ENCODE data around the gene RGS3. TPM values are rescaled to one million over a fixed set of nuclear protein-coding genes. Genes with fewer than 3 reads are reported as not detected.

RGS3 gene
- total RNA-seq, 1 experiment from 2014 or later: 71.1 TPM

- Histone ChIP-seq H3K9me3 (no peaks in the 10 kb centered on the region), H3K36me3 (ENCODE audit: control insufficient read depth, insufficient read depth, low read length) (no peaks in the 10 kb centered on the region), H3K4me1 (peaks cover 25% of the 10 kb centered on the region), H3K4me3 (ENCODE audit: low read depth, low read length) (no peak overlapping the region), H3K27me3 (replicated peaks; ENCODE audit: control insufficient read depth, insufficient read depth, low read length) (no peaks in the 10 kb centered on the region)
- H3K36me3 Mint-ChIP-seq (ENCODE audit: insufficient read depth, unreplicated experiment): peaks cover 71% of the 10 kb centered on the region
- no peak for DNase-seq
- ChIA-PET POLR2A (no interaction called here), CTCF (interaction anchor here (1.0 kb wide), 1 partner anchor 127 kb away, joined by 3 read pairs; no protein-coding TSS in a partner anchor)
- no peak overlapping the region for H3K27ac Mint-ChIP-seq (ENCODE audit: unreplicated experiment)
- TF ChIP-seq CTCF (IDR thresholded peaks at IDR 0.05; ENCODE audit: insufficient read depth in 1 of 2, low read depth in 1 of 2, low read length in 1 of 2, severe bottlenecking in 1 of 2, unreplicated experiment in 1 of 2): no peak
- no peaks in the 10 kb centered on the region for H3K27me3 Mint-ChIP-seq (ENCODE audit: insufficient read depth, unreplicated experiment)
- H3K4me3 Mint-ChIP-seq (ENCODE audit: unreplicated experiment): no peak overlapping the region
- peaks cover 22% of the 10 kb centered on the region for H3K4me1 Mint-ChIP-seq (ENCODE audit: low read depth, unreplicated experiment)
- H3K9me3 Mint-ChIP-seq (ENCODE audit: unreplicated experiment): no peaks in the 10 kb centered on the region
- intact Hi-C loops (cut with micrococcal nuclease; ENCODE audit: unreplicated experiment): no loop called here
- no TSS peak for BruUV-seq (replicated peaks)
Measured at GRCh38 chr9:113530942-113531341, 67.4 kb downstream of the RGS3 start.

GRCh38 chr9:113531919-113532808 lies 68.6 kb downstream of the RGS3 start:
- Histone ChIP-seq H3K4me1 (peaks cover 25% of the 10 kb centered on the region), H3K27me3 (replicated peaks; ENCODE audit: control insufficient read depth, insufficient read depth, low read length) (no peaks in the 10 kb centered on the region), H3K9me3 (no peaks in the 10 kb centered on the region), H3K4me3 (ENCODE audit: low read depth, low read length) (no peak overlapping the region), H3K36me3 (ENCODE audit: control insufficient read depth, insufficient read depth, low read length) (no peaks in the 10 kb centered on the region)
- no peaks in the 10 kb centered on the region for H3K9me3 Mint-ChIP-seq (ENCODE audit: unreplicated experiment)
- intact Hi-C loops (cut with micrococcal nuclease; ENCODE audit: unreplicated experiment): no loop called here
- BruUV-seq (replicated peaks): no TSS peak
- TF ChIP-seq CTCF (IDR thresholded peaks at IDR 0.05; ENCODE audit: insufficient read depth in 1 of 2, low read depth in 1 of 2, low read length in 1 of 2, severe bottlenecking in 1 of 2, unreplicated experiment in 1 of 2): no peak
- DNase-seq: no peak
- POLR2A ChIA-PET: no interaction called here
- H3K27me3 Mint-ChIP-seq (ENCODE audit: insufficient read depth, unreplicated experiment): no peaks in the 10 kb centered on the region
- CTCF ChIA-PET: no interaction called here
- H3K4me1 Mint-ChIP-seq (ENCODE audit: low read depth, unreplicated experiment): peaks cover 18% of the 10 kb centered on the region
- no peak overlapping the region for H3K4me3 Mint-ChIP-seq (ENCODE audit: unreplicated experiment)
- no peak overlapping the region for H3K27ac Mint-ChIP-seq (ENCODE audit: unreplicated experiment)
- H3K36me3 Mint-ChIP-seq (ENCODE audit: insufficient read depth, unreplicated experiment): peaks cover 74% of the 10 kb centered on the region

- POLR2A ChIA-PET: no interaction called here
- BruUV-seq (replicated peaks): no TSS peak
Measured at GRCh38 chr9:113532809-113533190, 69.3 kb downstream of the RGS3 start.

More at GRCh38 chr9:113532809-113533190, 69.3 kb downstream of the RGS3 start:
- no peak for DNase-seq
- no peaks in the 10 kb centered on the region for H3K9me3 Mint-ChIP-seq (ENCODE audit: unreplicated experiment)
- CTCF ChIA-PET: no interaction called here
- H3K27me3 Mint-ChIP-seq (ENCODE audit: insufficient read depth, unreplicated experiment): no peaks in the 10 kb centered on the region
- H3K4me3 ChIP-seq (ENCODE audit: low read depth, low read length): no peak overlapping the region
- intact Hi-C loops (cut with micrococcal nuclease; ENCODE audit: unreplicated experiment): no loop called here
- no peak for TF ChIP-seq CTCF (IDR thresholded peaks at IDR 0.05; ENCODE audit: insufficient read depth in 1 of 2, low read depth in 1 of 2, low read length in 1 of 2, severe bottlenecking in 1 of 2, unreplicated experiment in 1 of 2)
- no peak overlapping the region for H3K4me3 Mint-ChIP-seq (ENCODE audit: unreplicated experiment)
- no peaks in the 10 kb centered on the region for H3K36me3 ChIP-seq (ENCODE audit: control insufficient read depth, insufficient read depth, low read length)
- H3K4me1 Mint-ChIP-seq (ENCODE audit: low read depth, unreplicated experiment): peaks cover 11% of the 10 kb centered on the region
- no peaks in the 10 kb centered on the region for H3K9me3 ChIP-seq
- H3K4me1 ChIP-seq: peaks cover 25% of the 10 kb centered on the region
- H3K27me3 ChIP-seq (replicated peaks; ENCODE audit: control insufficient read depth, insufficient read depth, low read length): no peaks in the 10 kb centered on the region
- H3K36me3 Mint-ChIP-seq (ENCODE audit: insufficient read depth, unreplicated experiment): peaks cover 69% of the 10 kb centered on the region
- H3K27ac Mint-ChIP-seq (ENCODE audit: unreplicated experiment): no peak overlapping the region
